ENCODE measurements around the gene RAB7A. TPM values are rescaled to one million over a fixed set of nuclear protein-coding genes. Genes with fewer than 3 reads are reported as not detected.
A peak's percentile ranks its signal among the peaks of the same experiment; 100 is the strongest.

RAB7A gene
- polyA plus RNA-seq, 1 donor (not counting 4 experiments of a cell fraction or from before 2014, with no cell fraction given): 364 TPM

- H3K4me3 ChIP-seq (ENCODE audit: control insufficient read depth in 2 of 3, extremely low read depth in 1 of 3, insufficient read depth in 2 of 3, low read depth in 1 of 3, low read length in 3 of 3): no peak overlapping the region
- H3K36me3 ChIP-seq (ENCODE audit: control insufficient read depth in 2 of 2, extremely low read depth in 1 of 2, insufficient read depth in 2 of 2, low read length in 2 of 2): peaks cover 24 to 52% of the 10 kb centered on the region in 2 experiments
- H3K9me3 ChIP-seq (ENCODE audit: control insufficient read depth, low read depth, low read length): no peaks in the 10 kb centered on the region
- no peak overlapping the region for H3K4me2 ChIP-seq (ENCODE audit: control insufficient read depth, extremely low read depth, insufficient read depth, low read depth, low read length)
- H3K79me2 ChIP-seq (ENCODE audit: control insufficient read depth, insufficient read depth, low read length): peaks cover 75% of the 10 kb centered on the region
- H2AFZ ChIP-seq (ENCODE audit: control insufficient read depth, low read length): no peak overlapping the region
- TF ChIP-seq EZH2 (IDR thresholded peaks at IDR 0.05; ENCODE audit: low read length) (no peak), CTCF (optimal IDR thresholded peaks at IDR 0.05 in 1 of 3, IDR thresholded peaks at IDR 0.05 in 1 of 3, conservative IDR thresholded peaks at IDR 0.05 in 1 of 3; ENCODE audit: extremely low read depth in 1 of 3, insufficient read depth in 2 of 3, low read length in 3 of 3) (no peak)
- H3K4me1 ChIP-seq (ENCODE audit: control insufficient read depth, extremely low read depth, insufficient read depth, low read length): peaks cover 17% of the 10 kb centered on the region
- DNase-seq (ENCODE audit: low read depth, low spot score) (no peak), FAIRE-seq (peak; percentile 49)
- H3K27ac ChIP-seq (ENCODE audit: control insufficient read depth, insufficient read depth, low read length): no peak overlapping the region
- H3K27me3 ChIP-seq (ENCODE audit: control insufficient read depth, extremely low read depth, insufficient read depth, low read length): no peaks in the 10 kb centered on the region
- H4K20me1 ChIP-seq (ENCODE audit: control insufficient read depth, extremely low read depth, insufficient read depth, low read length): peaks cover 4% of the 10 kb centered on the region
- dilution Hi-C loops (cut with MboI; ENCODE audit: extremely low pct_ligation_motif_present, low sequenced_read_pairs): no loop called here
- no peak overlapping the region for H3K9ac ChIP-seq (ENCODE audit: control insufficient read depth, extremely low read depth, insufficient read depth, low read length)
- peaks cover 3% of the 10 kb centered on the region for H3K9me1 ChIP-seq (ENCODE audit: control insufficient read depth, extremely low read depth, insufficient read depth, low read length)
These were observed 74.5 kb downstream of the RAB7A start for GRCh38 chr3:128800241-128801187.

GRCh38 chr3:128801779-128802380, 75.9 kb downstream of the RAB7A start:
- Histone ChIP-seq H3K9me1 (ENCODE audit: control insufficient read depth, extremely low read depth, insufficient read depth, low read length) (peaks cover 9% of the 10 kb centered on the region), H3K79me2 (ENCODE audit: control insufficient read depth, insufficient read depth, low read length) (peaks cover 73% of the 10 kb centered on the region)

More at GRCh38 chr3:128801779-128802380, 75.9 kb downstream of the RAB7A start:
- H3K36me3 ChIP-seq (ENCODE audit: control insufficient read depth in 2 of 2, extremely low read depth in 1 of 2, insufficient read depth in 2 of 2, low read length in 2 of 2): peaks cover 23 to 50% of the 10 kb centered on the region in 2 experiments
- H3K9ac ChIP-seq (ENCODE audit: control insufficient read depth, extremely low read depth, insufficient read depth, low read length): no peak overlapping the region
- no peaks in the 10 kb centered on the region for H3K9me3 ChIP-seq (ENCODE audit: control insufficient read depth, low read depth, low read length)
- no peak overlapping the region for H3K27ac ChIP-seq (ENCODE audit: control insufficient read depth, insufficient read depth, low read length)
- peaks cover 31% of the 10 kb centered on the region for H3K4me1 ChIP-seq (ENCODE audit: control insufficient read depth, extremely low read depth, insufficient read depth, low read length)
- no peak for TF ChIP-seq CTCF (optimal IDR thresholded peaks at IDR 0.05 in 1 of 3, IDR thresholded peaks at IDR 0.05 in 1 of 3, conservative IDR thresholded peaks at IDR 0.05 in 1 of 3; ENCODE audit: extremely low read depth in 1 of 3, insufficient read depth in 2 of 3, low read length in 3 of 3)
- TF ChIP-seq EZH2 (IDR thresholded peaks at IDR 0.05; ENCODE audit: low read length): no peak
- FAIRE-seq: no peak
- H4K20me1 ChIP-seq (ENCODE audit: control insufficient read depth, extremely low read depth, insufficient read depth, low read length): peaks cover 11% of the 10 kb centered on the region
- H2AFZ ChIP-seq (ENCODE audit: control insufficient read depth, low read length): no peak overlapping the region
- DNase-seq (ENCODE audit: low read depth, low spot score): no peak
- H3K4me3 ChIP-seq (ENCODE audit: control insufficient read depth in 2 of 3, extremely low read depth in 1 of 3, insufficient read depth in 2 of 3, low read depth in 1 of 3, low read length in 3 of 3): no peak overlapping the region
- H3K27me3 ChIP-seq (ENCODE audit: control insufficient read depth, extremely low read depth, insufficient read depth, low read length): no peaks in the 10 kb centered on the region
- H3K4me2 ChIP-seq (ENCODE audit: control insufficient read depth, extremely low read depth, insufficient read depth, low read depth, low read length): no peak overlapping the region
- dilution Hi-C loops (cut with MboI; ENCODE audit: extremely low pct_ligation_motif_present, low sequenced_read_pairs): no loop called here
